DOHH2 (cell line): ENCODE measurements around the gene CREBBP.
"Not testable (repeated sequence)": the region's sequence is repeated elsewhere in the genome, so short reads cannot be mapped to it uniquely, and the experiment has no call there.

ENCODE experiments used
- H3F3A ChIP-seq: fragments of 200-600 bp; sonication (generic), shearing (Covaris generic); 2 replicates; pipeline ENCODE4 v1.6.0; 2016; ENCODE audit warnings: antibody characterized with exemption, mild to moderate bottlenecking; ENCODE audit not compliant: control insufficient read depth, insufficient read depth
- H3K27ac ChIP-seq: fragments of 200-600 bp; sonication (generic); 2 replicates; pipeline ENCODE4 v1.5.1; 2014; ENCODE audit warnings: low read depth, mild to moderate bottlenecking, low read length, moderate library complexity
- H3K27me3 ChIP-seq: fragments of 200-600 bp; sonication (generic); 2 replicates; pipeline ENCODE4 v1.6.1; 2014; ENCODE audit warnings: mild to moderate bottlenecking, low read length, mixed read lengths; ENCODE audit not compliant: control insufficient read depth
- H3K36me3 ChIP-seq: fragments of 200-600 bp; sonication (generic); 2 replicates; pipeline ENCODE4 v1.6.1; 2014; ENCODE audit warnings: mild to moderate bottlenecking, low read length, moderate library complexity, mixed read lengths; ENCODE audit not compliant: control insufficient read depth
- H3K4me1 ChIP-seq: fragments of 200-600 bp; sonication (generic); 2 replicates; pipeline ENCODE4 v1.6.1; 2014; ENCODE audit warnings: mild to moderate bottlenecking, low read length, mixed read lengths; ENCODE audit not compliant: control insufficient read depth
- H3K4me2 ChIP-seq: fragments of 200-600 bp; sonication (generic); 2 replicates; pipeline ENCODE4 v1.6.0; 2014; ENCODE audit warnings: mild to moderate bottlenecking, low read length, moderate library complexity
- H3K4me3 ChIP-seq: fragments of 200-600 bp; sonication (generic); 2 replicates; pipeline ENCODE4 v1.5.1; 2014; ENCODE audit warnings: mild to moderate bottlenecking, low read length, mixed read lengths
- H3K79me2 ChIP-seq: fragments of 200-600 bp; sonication (generic); 2 replicates; pipeline ENCODE4 v1.6.1; 2014; ENCODE audit warnings: mild to moderate bottlenecking, low read length, mixed read lengths; ENCODE audit not compliant: control insufficient read depth
- H3K9me2 ChIP-seq: fragments of 200-600 bp; sonication (generic); replicated peaks from 2 replicates; pipeline ENCODE4 v1.6.1; 2014; ENCODE audit warnings: mild to moderate bottlenecking, low read length, mixed read lengths; ENCODE audit not compliant: control insufficient read depth
- H3K9me3 ChIP-seq: fragments of 200-600 bp; sonication (generic); 2 replicates; pipeline ENCODE4 v1.6.1; 2014; ENCODE audit warnings: antibody characterized with exemption, low read length, mixed read lengths; ENCODE audit not compliant: control insufficient read depth, insufficient read depth
- H4K20me1 ChIP-seq: fragments of 200-600 bp; sonication (generic); 2 replicates; pipeline ENCODE4 v1.6.0; 2014; ENCODE audit warnings: low read depth, mild to moderate bottlenecking, antibody characterized with exemption, low read length, moderate library complexity; ENCODE audit not compliant: control insufficient read depth, insufficient read depth
- EZH2phosphoT487 ChIP-seq: fragments of 200-600 bp; sonication (generic); IDR thresholded peaks from 2 replicates; pipeline ENCODE4 v1.6.1; 2017; ENCODE audit warnings: borderline replicate concordance, mild to moderate bottlenecking, antibody characterized with exemption, low read length, moderate library complexity, mixed read lengths
- TF ChIP-seq, protein P1 (sequence below): fragments of 200-600 bp; sonication (generic); IDR thresholded peaks from one replicate; pipeline ENCODE4 v1.5.1; 2014; ENCODE audit warnings: antibody characterized with exemption, mild to moderate bottlenecking, low read depth, low read length; ENCODE audit not compliant: poor library complexity, severe bottlenecking

The CREBBP gene

GRCh38 chr16:3912897-3913296, 32.4 kb upstream of the CREBBP start:
- H3K79me2 ChIP-seq, result no peaks in the 10 kb centered on the region
- no peaks in the 10 kb centered on the region for H3K4me1 ChIP-seq
- H3K4me2 ChIP-seq, result no peak overlapping the region
- no peaks in the 10 kb centered on the region for H3F3A ChIP-seq
- no peak for TF ChIP-seq EZH2phosphoT487
- TF ChIP-seq, protein P1, sequence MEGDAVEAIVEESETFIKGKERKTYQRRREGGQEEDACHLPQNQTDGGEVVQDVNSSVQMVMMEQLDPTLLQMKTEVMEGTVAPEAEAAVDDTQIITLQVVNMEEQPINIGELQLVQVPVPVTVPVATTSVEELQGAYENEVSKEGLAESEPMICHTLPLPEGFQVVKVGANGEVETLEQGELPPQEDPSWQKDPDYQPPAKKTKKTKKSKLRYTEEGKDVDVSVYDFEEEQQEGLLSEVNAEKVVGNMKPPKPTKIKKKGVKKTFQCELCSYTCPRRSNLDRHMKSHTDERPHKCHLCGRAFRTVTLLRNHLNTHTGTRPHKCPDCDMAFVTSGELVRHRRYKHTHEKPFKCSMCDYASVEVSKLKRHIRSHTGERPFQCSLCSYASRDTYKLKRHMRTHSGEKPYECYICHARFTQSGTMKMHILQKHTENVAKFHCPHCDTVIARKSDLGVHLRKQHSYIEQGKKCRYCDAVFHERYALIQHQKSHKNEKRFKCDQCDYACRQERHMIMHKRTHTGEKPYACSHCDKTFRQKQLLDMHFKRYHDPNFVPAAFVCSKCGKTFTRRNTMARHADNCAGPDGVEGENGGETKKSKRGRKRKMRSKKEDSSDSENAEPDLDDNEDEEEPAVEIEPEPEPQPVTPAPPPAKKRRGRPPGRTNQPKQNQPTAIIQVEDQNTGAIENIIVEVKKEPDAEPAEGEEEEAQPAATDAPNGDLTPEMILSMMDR, result no peak
- H3K36me3 ChIP-seq, result no peaks in the 10 kb centered on the region
- no peaks in the 10 kb centered on the region for H4K20me1 ChIP-seq
- H3K9me2 ChIP-seq, result no peaks in the 10 kb centered on the region
- no peak overlapping the region for H3K27ac ChIP-seq
- H3K27me3 ChIP-seq, result no peaks in the 10 kb centered on the region
- H3K4me3 ChIP-seq, result no peak overlapping the region
- H3K9me3 ChIP-seq, result no peaks in the 10 kb centered on the region

- no peak overlapping the region for H3K4me3 ChIP-seq
- no peaks in the 10 kb centered on the region for H3K4me1 ChIP-seq
- TF ChIP-seq, protein P1, result no peak
- TF ChIP-seq EZH2phosphoT487, result no peak
- H3K9me3 ChIP-seq, result no peaks in the 10 kb centered on the region
- no peaks in the 10 kb centered on the region for H3K9me2 ChIP-seq
- no peaks in the 10 kb centered on the region for H4K20me1 ChIP-seq
- no peak overlapping the region for H3K27ac ChIP-seq
- H3F3A ChIP-seq, result no peaks in the 10 kb centered on the region
- H3K79me2 ChIP-seq, result no peaks in the 10 kb centered on the region
- H3K27me3 ChIP-seq, result no peaks in the 10 kb centered on the region
- no peaks in the 10 kb centered on the region for H3K36me3 ChIP-seq
- H3K4me2 ChIP-seq, result no peak overlapping the region
Measured at GRCh38 chr16:3912373-3912772, 31.9 kb upstream of the CREBBP start.

- H3K4me1 ChIP-seq, H3K79me2 ChIP-seq: not testable (repeated sequence)
Measured at GRCh38 chr16:3911741-3912140, 31.2 kb upstream of the CREBBP start.

DNA sequence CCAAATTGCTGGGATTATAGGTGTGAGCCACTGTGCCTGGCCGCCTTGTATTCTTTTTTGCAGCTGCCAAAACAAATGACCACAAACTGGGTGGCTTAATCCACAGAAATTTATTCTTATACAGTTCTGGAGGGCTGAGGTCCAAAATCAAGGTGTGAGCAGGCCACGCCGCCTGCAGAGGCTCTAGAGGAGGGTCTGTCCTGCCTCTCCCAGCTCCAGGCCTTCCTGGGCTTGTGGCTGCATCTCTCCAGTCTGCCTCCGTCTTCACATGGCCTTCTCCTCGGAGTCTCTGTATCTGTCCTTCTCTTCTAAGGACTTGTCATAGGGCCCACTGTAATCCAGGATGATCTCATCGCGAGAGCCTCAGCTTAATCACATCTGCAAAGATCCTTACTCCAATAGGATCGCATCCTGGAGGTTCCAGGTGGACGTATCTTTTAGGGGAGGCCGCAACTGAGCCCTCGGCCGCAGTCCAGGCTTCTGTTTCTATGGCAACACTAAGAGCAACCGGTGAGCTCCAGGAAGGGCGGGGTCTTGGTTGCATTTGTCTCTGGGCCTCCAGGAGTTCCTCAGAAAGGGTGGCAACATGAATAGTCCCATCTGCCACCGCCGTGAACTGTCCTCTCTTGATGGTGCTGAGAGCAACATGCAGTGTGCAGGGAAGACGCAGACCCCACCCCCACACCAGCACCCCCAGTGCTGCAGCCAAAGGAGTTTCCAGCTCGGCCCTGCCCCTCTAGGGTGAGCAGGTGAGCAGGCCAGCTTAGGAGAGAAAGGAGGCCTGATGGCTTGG, 29.5 kb upstream of the CREBBP start:
- Histone ChIP-seq H3K27ac (no peak overlapping the region), H3K4me2 (no peak overlapping the region), H3K9me3 (no peaks in the 10 kb centered on the region), H3K79me2 (no peaks in the 10 kb centered on the region), H3K36me3 (no peaks in the 10 kb centered on the region), H4K20me1 (no peaks in the 10 kb centered on the region), H3K4me3 (no peak overlapping the region), H3K4me1 (no peaks in the 10 kb centered on the region), H3K9me2 (no peaks in the 10 kb centered on the region), H3F3A (no peaks in the 10 kb centered on the region), H3K27me3 (no peaks in the 10 kb centered on the region)
- no peak for TF ChIP-seq EZH2phosphoT487
- TF ChIP-seq, protein P1, result no peak

More at GRCh38 chr16:3911741-3912140, 31.2 kb upstream of the CREBBP start:
- H3K27me3 ChIP-seq, H3K36me3 ChIP-seq, H4K20me1 ChIP-seq, H3F3A ChIP-seq, H3K9me2 ChIP-seq, H3K9me3 ChIP-seq, H3K4me3 ChIP-seq, H3K27ac ChIP-seq, H3K4me2 ChIP-seq: not testable (repeated sequence)
